HCT116 (cell line): ENCODE measurements around the gene NCF4. TPM values are rescaled to one million over a fixed set of nuclear protein-coding genes. Genes with fewer than 3 reads are reported as not detected.

Experiments used
- ATAC-seq: fragments of 200-7000 bp; cut with Tn5 transposase; 2 replicates; pipeline ENCODE4 v1.9.1; 2020; ENCODE audit warnings: mild to moderate bottlenecking, moderate library complexity
- BruUV-seq: library from RNA; stranded (reverse); fragments of 400-500 nt; replicated peaks from 2 replicates; lab custom pipeline; 2021; lab: Mats Ljungman, UMichigan
- CTCF ChIA-PET: fragments of 300-600 bp; sonication (Branson Sonifier 250); formaldehyde crosslinking; loops from one replicate; lab custom pipeline; 2021; ENCODE audit warnings: antibody characterized with exemption; lab: Charles Lee
- POLR2A ChIA-PET: fragments of 300-600, 350-600 bp; sonication (Branson Sonifier 250); formaldehyde crosslinking; loops from one replicate; lab custom pipeline; 2021; ENCODE audit warnings: antibody characterized with exemption; lab: Charles Lee
- RAD21 ChIA-PET, 2 experiments: fragments of 300-600 bp; sonication (Branson Sonifier 250); formaldehyde crosslinking; loops; one replicate each; lab custom pipeline; 2023; ENCODE audit warnings: low total read pairs in 2 of 2; ENCODE audit not compliant: uncharacterized antibody in 2 of 2, unreplicated experiment in 2 of 2, low non-redundant PET in 1 of 2; lab: Charles Lee
- DNase-seq: peaks from one replicate; pipeline ENCODE4 v3.0.0-alpha.2; 2010; ENCODE audit warnings: low read depth, low spot score
- H2AFZ ChIP-seq: fragments of 200-600 bp; shearing (Covaris generic), sonication (generic); 2 replicates; pipeline ENCODE4 v1.6.1; 2017; ENCODE audit warnings: low read depth, mixed run types, mixed read lengths, antibody characterized with exemption, low read length; ENCODE audit not compliant: poor library complexity, severe bottlenecking
- H3K27ac ChIP-seq: 2 replicates; pipeline ENCODE4 v1.5.1; 2012; ENCODE audit warnings: low read depth, low read length
- H3K27me3 ChIP-seq: fragments of 200-600 bp; sonication (generic); 2 replicates; pipeline ENCODE4 v1.6.1; 2016; ENCODE audit warnings: mixed run types, low read length, mixed read lengths; ENCODE audit not compliant: insufficient read depth
- H3K36me3 ChIP-seq, 2 experiments: fragments of 200-500 bp in 1 of 2; fragments of 200-600 bp in 1 of 2; sonication (Bioruptor generic) in 1 of 2; sonication (generic) in 1 of 2; 2 replicates each; pipeline versions ENCODE4 v1.5.1 to v1.6.1; 2014 to 2016; ENCODE audit warnings: low read length in 2 of 2, inconsistent platforms in 1 of 2, mixed read lengths in 1 of 2, mixed run types in 1 of 2; ENCODE audit not compliant: insufficient read depth in 2 of 2, control insufficient read depth in 1 of 2
- H3K4me1 ChIP-seq, 2 experiments: fragments of 200-600 bp in 1 of 2; sonication (generic) in 1 of 2; 2 replicates each; pipeline versions ENCODE4 v1.5.1 to v1.6.1; 2012 to 2017; ENCODE audit warnings: low read length in 2 of 2, inconsistent platforms in 1 of 2, mild to moderate bottlenecking in 1 of 2, mixed read lengths in 1 of 2, mixed run types in 1 of 2, moderate library complexity in 1 of 2; ENCODE audit not compliant: insufficient read depth in 2 of 2, control insufficient read depth in 1 of 2
- H3K4me2 ChIP-seq: fragments of 200-600 bp; sonication (generic); 2 replicates; pipeline ENCODE4 v1.6.1; 2017; ENCODE audit warnings: mixed run types, low read length, mixed read lengths
- H3K4me3 ChIP-seq, 2 experiments: fragments of 200-600 bp in 1 of 2; sonication (generic) in 1 of 2; replicated peaks in 1 of 2; 2 replicates each; pipeline ENCODE4 v1.5.1; 2011 to 2016; ENCODE audit warnings: low read length in 2 of 2, control low read depth in 1 of 2, low read depth in 1 of 2, mild to moderate bottlenecking in 1 of 2, mixed read lengths in 1 of 2, mixed run types in 1 of 2
- H3K79me2 ChIP-seq: fragments of 200-600 bp; sonication (generic); 2 replicates; pipeline ENCODE4 v1.6.1; 2017; ENCODE audit warnings: mild to moderate bottlenecking, mixed run types, low read length, moderate library complexity, mixed read lengths; ENCODE audit not compliant: insufficient read depth
- H3K9ac ChIP-seq: fragments of 200-600 bp; sonication (generic); 2 replicates; pipeline ENCODE4 v1.6.1; 2016; ENCODE audit warnings: low read length, mixed read lengths
- H3K9me2 ChIP-seq: fragments of 200-600 bp; sonication (generic), shearing (Covaris generic); 2 replicates; pipeline ENCODE4 v1.6.1; 2017; ENCODE audit warnings: mixed run types, mild to moderate bottlenecking, moderate library complexity; ENCODE audit not compliant: insufficient read depth
- H3K9me3 ChIP-seq, 2 experiments: fragments of 200-500 bp in 1 of 2; fragments of 200-600 bp in 1 of 2; sonication (Bioruptor generic) in 1 of 2; sonication (generic) in 1 of 2; 2 replicates each; pipeline ENCODE4 v1.6.1; 2014 to 2017; ENCODE audit warnings: low read length in 2 of 2, mixed read lengths in 2 of 2, inconsistent platforms in 1 of 2, low read depth in 1 of 2, mild to moderate bottlenecking in 1 of 2, mixed run types in 1 of 2, moderate library complexity in 1 of 2; ENCODE audit not compliant: control insufficient read depth in 1 of 2, insufficient read depth in 1 of 2
- H4K20me1 ChIP-seq: fragments of 200-600 bp; sonication (generic), shearing (Covaris generic); 2 replicates; pipeline ENCODE4 v1.6.1; 2017; ENCODE audit warnings: mixed run types, mild to moderate bottlenecking, moderate library complexity; ENCODE audit not compliant: insufficient read depth
- CBX3 ChIP-seq: IDR thresholded peaks from 2 replicates; pipeline ENCODE4 v1.6.1; 2012; ENCODE audit warnings: low read depth
- EGR1 ChIP-seq: IDR thresholded peaks from 2 replicates; pipeline ENCODE4 v1.6.1; 2012; ENCODE audit warnings: low read depth
- JUND ChIP-seq: IDR thresholded peaks from 2 replicates; pipeline ENCODE4 v1.6.1; 2012
- POLR2AphosphoS5 ChIP-seq: IDR thresholded peaks from 2 replicates; pipeline ENCODE4 v1.6.1; 2011; ENCODE audit warnings: mild to moderate bottlenecking, low read depth, low read length, moderate library complexity
- SIN3A ChIP-seq: IDR thresholded peaks from 2 replicates; pipeline ENCODE4 v1.6.1; 2012; ENCODE audit warnings: low read depth
- TCF7L2 ChIP-seq: IDR thresholded peaks from 2 replicates; pipeline ENCODE4 v1.7.0; 2011; ENCODE audit warnings: borderline replicate concordance, inconsistent platforms; ENCODE audit not compliant: insufficient read depth, insufficient read length; ENCODE audit errors: extremely low read depth
- ZNF274 ChIP-seq: fragments of 200-500 bp; sonication (Bioruptor generic); IDR thresholded peaks from 2 replicates; pipeline ENCODE4 v1.6.1; 2014; ENCODE audit warnings: mild to moderate bottlenecking, low read depth, low read length, inconsistent platforms
- intact Hi-C: fragments of 100-400 bp; cut with micrococcal nuclease; formaldehyde crosslinking; loops from 2 replicates; pipeline ENCODE4 v1.10.0; 2022
- total RNA-seq: library from RNA; stranded (reverse); gene quantifications from one replicate; pipeline ENCODE4 v1.2.1, GENCODE V29; 2021; ENCODE audit not compliant: unreplicated experiment

Gene NCF4
- total RNA-seq, 1 experiment from 2014 or later, result 0.37 TPM

GRCh38 chr22:36817525-36817848 lies 43.3 kb upstream of the NCF4 start:
- CTCF ChIA-PET, result no interaction called here
- RAD21 ChIA-PET, result no interaction called here

GRCh38 chr22:36818010-36818642 lies 42.7 kb upstream of the NCF4 start:
- Histone ChIP-seq H3K9me3 (no peaks in the 10 kb centered on the region), H3K4me3 (no peak overlapping the region), H3K4me2 (no peak overlapping the region), H3K4me1 (no peaks in the 10 kb centered on the region), H3K9ac (no peak overlapping the region), H3K27ac (no peak overlapping the region), H3K27me3 (peaks cover 24% of the 10 kb centered on the region), H3K9me2 (no peaks in the 10 kb centered on the region), H3K79me2 (no peaks in the 10 kb centered on the region), H3K36me3 (no peaks in the 10 kb centered on the region), H2AFZ (no peak overlapping the region), H4K20me1 (no peaks in the 10 kb centered on the region)
- POLR2A ChIA-PET, result no interaction called here
- TF ChIP-seq CBX3, result no peak
- no peak for TF ChIP-seq EGR1
- TF ChIP-seq TCF7L2, result no peak
- TF ChIP-seq SIN3A, result no peak
- RAD21 ChIA-PET, result no interaction called here
- BruUV-seq, result no TSS peak
- intact Hi-C loops, result no loop called here
- ATAC-seq (no peak), DNase-seq (no peak)
- CTCF ChIA-PET, result interaction anchor here (1.4 kb wide), 1 partner anchor 38 kb away, joined by 4 read pairs; no protein-coding TSS in a partner anchor

More at GRCh38 chr22:36817525-36817848, 43.3 kb upstream of the NCF4 start:
- POLR2A ChIA-PET, result no interaction called here
- no peaks in the 10 kb centered on the region for H3K4me1 ChIP-seq
- no peak overlapping the region for H3K9ac ChIP-seq
- ATAC-seq (no peak), DNase-seq (no peak)
- no TSS peak for BruUV-seq
- H3K27me3 ChIP-seq, result peaks cover 30% of the 10 kb centered on the region
- H3K36me3 ChIP-seq, result no peaks in the 10 kb centered on the region
- H3K9me2 ChIP-seq, result no peaks in the 10 kb centered on the region
- H3K4me2 ChIP-seq, result no peak overlapping the region
- intact Hi-C loops, result no loop called here
- no peak for TF ChIP-seq ZNF274
- TF ChIP-seq CBX3, result no peak
- no peak for TF ChIP-seq EGR1
- TF ChIP-seq JUND, result no peak
- no peak for TF ChIP-seq POLR2AphosphoS5
- H3K79me2 ChIP-seq, result no peaks in the 10 kb centered on the region
- H2AFZ ChIP-seq, result no peak overlapping the region
- H3K27ac ChIP-seq, result no peak overlapping the region
- no peaks in the 10 kb centered on the region for H3K9me3 ChIP-seq
- H4K20me1 ChIP-seq, result no peaks in the 10 kb centered on the region
- H3K4me3 ChIP-seq, result no peak overlapping the region
